Transverse colon (tissue), 4 donors: ENCODE measurements around the gene HSBP1. TPM values are rescaled to one million over a fixed set of nuclear protein-coding genes. Genes with fewer than 3 reads are reported as not detected.

Source experiments
- DNase-seq: peaks from one replicate; pipeline ENCODE4 v3.0.0-alpha.2; 2019
- H3K27ac ChIP-seq, 4 donors: fragments of 200-600 bp; sonication (generic); 2 replicates each; pipeline ENCODE4 v1.5.1; 2016 to 2018; ENCODE audit warnings: inconsistent platforms in 4 of 4
- H3K27me3 ChIP-seq: fragments of 200-600 bp; sonication (generic); 2 replicates; pipeline ENCODE4 v1.5.1; 2017; ENCODE audit warnings: inconsistent platforms
- H3K36me3 ChIP-seq, 4 donors: fragments of 200-600 bp; sonication (generic); 2 replicates each; pipeline ENCODE4 v1.5.1; 2017 to 2019; ENCODE audit warnings: inconsistent platforms in 4 of 4
- H3K4me1 ChIP-seq, 4 donors: fragments of 200-600 bp; sonication (generic); 2 replicates each; pipeline ENCODE4 v1.5.1; 2017 to 2020; ENCODE audit warnings: inconsistent platforms in 4 of 4
- H3K4me3 ChIP-seq, 4 donors: fragments of 200-600 bp; sonication (generic); 1 replicate in 1 of 4; 2 replicates in 3 of 4; pipeline versions ENCODE4 v1.5.1 to v1.6.1; 2017 to 2019; ENCODE audit warnings: inconsistent platforms in 4 of 4
- H3K9me3 ChIP-seq, 2 donors: fragments of 200-600 bp; sonication (generic); 2 replicates each; pipeline ENCODE4 v1.5.1; 2017 to 2019; ENCODE audit warnings: inconsistent platforms in 2 of 2
- EP300 ChIP-seq: sonication (generic); formaldehyde crosslinking; IDR thresholded peaks from one replicate; pipeline ENCODE4 v1.6.1; 2017; ENCODE audit warnings: antibody characterized with exemption, low read depth
- POLR2A ChIP-seq: fragments of 450-650 bp; IDR thresholded peaks from one replicate; pipeline ENCODE4 v1.6.1; 2016; ENCODE audit warnings: antibody characterized with exemption, mild to moderate bottlenecking, moderate library complexity
- POLR2AphosphoS5 ChIP-seq, 3 donors: sonication (generic); formaldehyde crosslinking; IDR thresholded peaks; one replicate each; pipeline ENCODE4 v1.6.1; 2016; ENCODE audit warnings: antibody characterized with exemption in 3 of 3
- WGBS, 2 donors: methylation state at CpG; one replicate each; pipeline ENCODE4 v1.1.5; 2018; ENCODE audit warnings: low coverage in 1 of 2; 5-methylcytosine and 5-hydroxymethylcytosine counted together
- in situ Hi-C, 4 donors: fragments of 200-750 bp; cut with MboI; loops; one replicate each; pipeline versions ENCODE4 v1.15.0 to v1.15.1; 2017; ENCODE audit warnings: low sequenced_read_pairs in 3 of 4, low pct_ligation_motif_present in 1 of 4, low pct_unique_long_range_greater_than_20kb in 1 of 4
- intact Hi-C: fragments of 100-400 bp; cut with DNase I; formaldehyde crosslinking; loops from one replicate; pipeline ENCODE4 v1.15.1; 2023; ENCODE audit warnings: low total_unique reads
- total RNA-seq, 4 donors: library from RNA; depleted of rRNA; stranded (reverse); fragments of >200 nt; gene quantifications; one replicate each; pipeline ENCODE4 v1.1.0, GENCODE V29; 2016
- TF ChIP-seq, protein P1 (sequence below), 5 experiments: fragments of 200-600 bp in 3 of 5; fragments of 450-650 bp in 2 of 5; sonication (generic) in 3 of 5; IDR thresholded peaks; 1 replicate in 2 of 5; 2 replicates in 3 of 5; pipeline ENCODE4 v1.5.1; 2016 to 2017; ENCODE audit warnings: antibody characterized with exemption in 5 of 5, inconsistent platforms in 3 of 5, mild to moderate bottlenecking in 2 of 5, moderate library complexity in 1 of 5

Gene HSBP1
- total RNA-seq, 4 donors from 2014 or later, result 3.4 to 14.0 (median 10.8) TPM

DNA sequence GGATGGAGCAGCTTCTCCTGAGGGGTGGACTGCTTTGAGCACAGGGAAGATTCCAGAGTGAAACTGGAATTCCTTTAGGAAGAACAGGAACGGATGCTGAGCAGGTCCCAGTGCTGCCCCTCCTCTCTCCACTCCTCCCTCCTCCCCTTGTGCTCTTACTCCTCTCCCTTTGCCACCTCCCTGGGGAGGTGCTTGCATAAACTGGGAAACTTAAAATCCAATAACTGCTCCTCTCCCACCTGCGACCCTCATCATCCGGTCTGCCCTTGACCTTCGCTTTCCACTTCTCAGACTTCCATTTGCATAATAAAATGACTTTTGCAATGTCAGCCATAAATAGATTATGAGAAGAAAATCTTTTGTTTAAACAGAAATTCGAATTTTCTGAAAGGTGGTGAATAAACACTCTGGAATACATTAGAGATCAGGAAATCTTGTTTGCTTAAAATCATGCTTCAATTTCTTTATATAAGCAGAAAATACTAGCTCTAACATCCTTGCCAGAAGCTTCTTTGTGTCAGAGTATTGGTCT is 23.7 kb downstream of the HSBP1 start:
- Histone ChIP-seq H3K4me1 (peaks cover 0 to 3% (median under 1%) of the 10 kb centered on the region in 4 donors), H3K9me3 (no peaks in the 10 kb centered on the region), H3K27me3 (no peaks in the 10 kb centered on the region), H3K4me3 (no peak overlapping the region), H3K36me3 (no peaks in the 10 kb centered on the region), H3K27ac (no peak overlapping the region)
- TF ChIP-seq, protein P1, sequence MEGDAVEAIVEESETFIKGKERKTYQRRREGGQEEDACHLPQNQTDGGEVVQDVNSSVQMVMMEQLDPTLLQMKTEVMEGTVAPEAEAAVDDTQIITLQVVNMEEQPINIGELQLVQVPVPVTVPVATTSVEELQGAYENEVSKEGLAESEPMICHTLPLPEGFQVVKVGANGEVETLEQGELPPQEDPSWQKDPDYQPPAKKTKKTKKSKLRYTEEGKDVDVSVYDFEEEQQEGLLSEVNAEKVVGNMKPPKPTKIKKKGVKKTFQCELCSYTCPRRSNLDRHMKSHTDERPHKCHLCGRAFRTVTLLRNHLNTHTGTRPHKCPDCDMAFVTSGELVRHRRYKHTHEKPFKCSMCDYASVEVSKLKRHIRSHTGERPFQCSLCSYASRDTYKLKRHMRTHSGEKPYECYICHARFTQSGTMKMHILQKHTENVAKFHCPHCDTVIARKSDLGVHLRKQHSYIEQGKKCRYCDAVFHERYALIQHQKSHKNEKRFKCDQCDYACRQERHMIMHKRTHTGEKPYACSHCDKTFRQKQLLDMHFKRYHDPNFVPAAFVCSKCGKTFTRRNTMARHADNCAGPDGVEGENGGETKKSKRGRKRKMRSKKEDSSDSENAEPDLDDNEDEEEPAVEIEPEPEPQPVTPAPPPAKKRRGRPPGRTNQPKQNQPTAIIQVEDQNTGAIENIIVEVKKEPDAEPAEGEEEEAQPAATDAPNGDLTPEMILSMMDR (IDR thresholded peaks at IDR 0.05), result no peak
- no peak for TF ChIP-seq EP300
- no peak for TF ChIP-seq POLR2A
- TF ChIP-seq POLR2AphosphoS5 (IDR thresholded peaks at IDR 0.05), result no peak
- in situ Hi-C loops, result no loop called here
- no peak for DNase-seq
- WGBS, 2 donors, result 50 to 52% methylated on average over 4 to 5 of the region's 5 CpGs
- intact Hi-C loops, result no loop called here

DNA sequence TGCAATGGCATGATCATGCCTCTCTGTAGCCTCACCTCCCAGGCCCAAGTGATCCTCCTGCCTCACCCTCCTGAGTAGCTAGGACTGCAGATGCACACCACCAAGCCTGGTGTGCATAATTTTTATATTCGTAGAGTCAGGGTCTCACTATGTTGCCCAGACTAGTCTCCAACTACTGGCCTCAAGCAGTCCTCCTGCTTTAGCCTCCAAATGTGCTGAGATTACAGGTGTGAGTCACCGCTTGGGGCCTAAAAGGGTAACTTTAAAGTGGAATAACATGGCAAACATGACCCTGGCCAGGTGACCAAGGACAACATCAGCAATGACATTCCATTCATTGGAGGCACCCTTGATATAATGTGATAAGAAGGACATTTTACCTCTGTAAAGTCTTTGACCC is 26.1 kb downstream of the HSBP1 start:
- no peak for TF ChIP-seq EP300
- no peak for TF ChIP-seq POLR2AphosphoS5 (IDR thresholded peaks at IDR 0.05)
- no peak for TF ChIP-seq POLR2A
- TF ChIP-seq, protein P1 (IDR thresholded peaks at IDR 0.05), result no peak
- in situ Hi-C loops, result no loop called here
- Histone ChIP-seq H3K4me1 (peaks cover 0 to 3% (median 0%) of the 10 kb centered on the region in 4 donors), H3K27ac (no peak overlapping the region), H3K27me3 (no peaks in the 10 kb centered on the region), H3K36me3 (no peaks in the 10 kb centered on the region), H3K9me3 (no peaks in the 10 kb centered on the region), H3K4me3 (no peak overlapping the region)
- intact Hi-C loops, result no loop called here
- DNase-seq, result no peak
- WGBS, 2 donors, result 100% methylated on average over 2 of the region's 2 CpGs; no CpG with 5 or more reads in 1 of the 2 donors

DNA sequence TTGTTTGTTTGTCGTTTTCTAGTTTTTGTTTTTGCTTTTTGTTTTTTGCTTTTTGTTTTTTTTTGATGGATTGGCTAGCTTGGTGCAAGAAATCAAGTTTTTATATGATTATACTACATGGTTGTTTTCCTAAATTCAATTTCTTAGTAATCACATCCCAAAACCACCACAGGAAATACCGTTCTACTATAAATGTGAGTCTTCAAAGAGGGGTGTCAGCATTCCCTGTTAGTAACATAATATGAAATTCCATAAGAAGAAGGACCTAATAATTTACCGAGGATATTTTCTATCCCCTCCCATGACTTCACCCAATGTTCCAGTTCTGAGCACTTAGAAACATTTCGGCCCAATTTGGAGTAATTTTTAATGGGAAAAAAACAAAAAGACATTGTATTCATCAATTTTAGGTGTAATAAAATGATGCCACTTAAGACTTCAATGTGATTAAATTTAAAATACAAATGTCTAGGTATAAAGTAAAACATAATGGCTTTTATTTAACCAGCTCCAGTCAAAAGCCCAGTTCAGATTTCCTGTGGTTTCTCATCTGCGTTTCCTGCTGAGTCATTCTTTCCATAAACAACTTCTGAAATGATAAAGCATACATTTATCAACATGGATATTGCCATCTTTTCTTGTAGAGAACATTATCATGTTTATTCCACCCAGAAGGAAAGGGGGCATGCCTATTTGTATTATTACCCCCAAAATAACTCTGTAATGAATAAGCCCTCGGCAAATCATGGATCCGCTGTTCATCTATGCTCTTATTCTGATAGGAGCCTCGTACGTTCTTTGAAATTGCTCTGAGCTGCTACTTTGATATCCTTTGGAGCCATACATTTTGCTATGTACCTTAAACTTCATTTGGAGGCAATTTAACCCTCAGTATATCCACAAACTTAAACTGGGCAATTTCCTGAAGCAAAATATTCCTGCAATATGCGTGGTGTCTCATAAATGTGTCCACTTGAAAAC is 28.1 kb downstream of the HSBP1 start:
- no peak for DNase-seq
- Histone ChIP-seq H3K4me1 (peaks cover 0 to 3% (median 0%) of the 10 kb centered on the region in 4 donors), H3K9me3 (no peaks in the 10 kb centered on the region), H3K27me3 (no peaks in the 10 kb centered on the region), H3K36me3 (no peaks in the 10 kb centered on the region), H3K4me3 (no peak overlapping the region), H3K27ac (no peak overlapping the region)
- intact Hi-C loops (no loop called here), in situ Hi-C loops (no loop called here)
- WGBS, 2 donors, result 47 to 60% methylated on average over 9 to 10 of the region's 10 CpGs
- TF ChIP-seq POLR2AphosphoS5 (IDR thresholded peaks at IDR 0.05) (no peak), POLR2A (no peak), EP300 (no peak)
- TF ChIP-seq, protein P1 (IDR thresholded peaks at IDR 0.05), result no peak

DNA sequence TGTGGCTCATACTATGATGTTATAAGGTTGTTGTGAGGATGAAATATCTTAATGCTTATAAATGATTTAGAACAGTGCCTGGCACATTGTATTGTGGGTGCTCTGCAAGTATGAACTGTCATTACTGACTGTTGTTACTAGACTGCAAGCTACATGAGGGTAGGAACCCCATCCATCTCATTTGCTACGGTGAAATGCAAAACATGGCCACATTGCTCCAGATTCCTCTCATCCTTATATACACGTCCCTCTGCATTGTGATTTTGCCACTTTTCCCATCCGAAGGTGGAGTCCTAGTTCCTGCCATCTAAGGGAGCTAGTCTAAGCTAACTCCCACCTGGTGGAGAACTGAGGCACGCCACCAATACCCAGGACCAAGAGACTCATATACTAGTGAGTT is 29.8 kb downstream of the HSBP1 start:
- H3K4me3 ChIP-seq, result no peak overlapping the region
- no peak overlapping the region for H3K27ac ChIP-seq
- no peak for DNase-seq
- WGBS, 2 donors, result 91 to 100% methylated on average over 1 to 4 of the region's 4 CpGs
- H3K9me3 ChIP-seq, result no peaks in the 10 kb centered on the region
- no peaks in the 10 kb centered on the region for H3K27me3 ChIP-seq
- in situ Hi-C loops, result no loop called here
- no peaks in the 10 kb centered on the region for H3K36me3 ChIP-seq
- peaks cover 0 to 3% (median 0%) of the 10 kb centered on the region in 4 donors for H3K4me1 ChIP-seq
- intact Hi-C loops, result no loop called here
- TF ChIP-seq POLR2A (no peak), EP300 (no peak), POLR2AphosphoS5 (IDR thresholded peaks at IDR 0.05) (no peak)
- TF ChIP-seq, protein P1 (IDR thresholded peaks at IDR 0.05), result no peak
